ENCODE results near the gene ECD. TPM values are rescaled to one million over a fixed set of nuclear protein-coding genes. Genes with fewer than 3 reads are reported as not detected.

Gene ECD
- total RNA-seq, 1 donor from 2014 or later = 44.0 TPM

DNA sequence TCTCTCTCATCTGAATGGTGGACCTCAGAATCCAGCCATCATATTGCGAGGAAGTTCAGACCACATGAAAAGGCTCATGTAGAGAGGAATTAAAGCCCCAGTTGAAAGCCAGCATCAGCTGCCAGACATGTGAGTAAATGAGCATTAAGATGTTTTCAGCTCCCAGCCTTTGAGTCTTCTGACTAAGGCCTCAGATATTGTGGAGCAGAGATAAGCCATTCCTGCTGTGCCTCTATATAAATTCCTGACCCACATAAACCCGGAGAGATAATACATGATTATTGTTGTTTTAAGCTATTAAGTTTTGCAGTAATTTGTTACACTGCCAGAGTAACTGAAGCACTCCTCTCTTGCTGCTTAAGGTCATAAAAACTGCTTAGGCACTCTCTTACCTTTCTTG, 14.8 kb upstream of the ECD start:
- TF ChIP-seq EZH2phosphoT487 (IDR thresholded peaks at IDR 0.05) = no peak
- no peak for TF ChIP-seq CTCF (IDR thresholded peaks at IDR 0.05)
- TF ChIP-seq EZH2 (IDR thresholded peaks at IDR 0.05) = no peak
- no peak for DNase-seq (ENCODE audit: low spot score)
- Histone ChIP-seq H3K9ac (no peak overlapping the region), H3K9me3 (ENCODE audit: low read depth) (no peaks in the 10 kb centered on the region), H4K20me1 (ENCODE audit: low read depth) (no peaks in the 10 kb centered on the region), H3K27me3 (no peaks in the 10 kb centered on the region), H2AFZ (replicated peaks) (no peak overlapping the region), H3K4me3 (no peak overlapping the region), H3F3A (ENCODE audit: low read depth) (no peaks in the 10 kb centered on the region), H3K4me1 (no peaks in the 10 kb centered on the region), H3K4me2 (no peak overlapping the region), H3K27ac (no peak overlapping the region), H3K36me3 (peaks cover 9% of the 10 kb centered on the region), H3K79me2 (ENCODE audit: low read depth) (no peaks in the 10 kb centered on the region)
- no peak overlapping the region for H3K4me3 Mint-ChIP-seq
- peaks cover 3% of the 10 kb centered on the region for H3K4me1 Mint-ChIP-seq
- H3K27me3 Mint-ChIP-seq (ENCODE audit: insufficient read depth, low read depth) = peaks cover 1% of the 10 kb centered on the region
- no peaks in the 10 kb centered on the region for H3K9me3 Mint-ChIP-seq
- peaks cover 15% of the 10 kb centered on the region for H3K36me3 Mint-ChIP-seq
- H3K27ac Mint-ChIP-seq = no peak overlapping the region

- Mint-ChIP-seq H3K36me3 (peaks cover 2% of the 10 kb centered on the region), H3K4me3 (no peak overlapping the region), H3K27me3 (ENCODE audit: insufficient read depth, low read depth) (no peaks in the 10 kb centered on the region), H3K9me3 (no peaks in the 10 kb centered on the region), H3K4me1 (no peaks in the 10 kb centered on the region), H3K27ac (no peak overlapping the region)
- Histone ChIP-seq H3K27ac (no peak overlapping the region), H3K4me3 (no peak overlapping the region), H3K27me3 (no peaks in the 10 kb centered on the region), H2AFZ (replicated peaks) (no peak overlapping the region), H3K36me3 (no peaks in the 10 kb centered on the region), H3K9ac (no peak overlapping the region), H4K20me1 (ENCODE audit: low read depth) (no peaks in the 10 kb centered on the region), H3K79me2 (ENCODE audit: low read depth) (peaks cover 9% of the 10 kb centered on the region), H3F3A (ENCODE audit: low read depth) (no peaks in the 10 kb centered on the region), H3K9me3 (ENCODE audit: low read depth) (no peaks in the 10 kb centered on the region), H3K4me1 (no peaks in the 10 kb centered on the region), H3K4me2 (no peak overlapping the region)
- no peak for TF ChIP-seq EZH2phosphoT487 (IDR thresholded peaks at IDR 0.05)
- DNase-seq (ENCODE audit: low spot score) = no peak
These were observed 6.5 kb upstream of the ECD start for GRCh38 chr10:73174148-73174925.

DNA sequence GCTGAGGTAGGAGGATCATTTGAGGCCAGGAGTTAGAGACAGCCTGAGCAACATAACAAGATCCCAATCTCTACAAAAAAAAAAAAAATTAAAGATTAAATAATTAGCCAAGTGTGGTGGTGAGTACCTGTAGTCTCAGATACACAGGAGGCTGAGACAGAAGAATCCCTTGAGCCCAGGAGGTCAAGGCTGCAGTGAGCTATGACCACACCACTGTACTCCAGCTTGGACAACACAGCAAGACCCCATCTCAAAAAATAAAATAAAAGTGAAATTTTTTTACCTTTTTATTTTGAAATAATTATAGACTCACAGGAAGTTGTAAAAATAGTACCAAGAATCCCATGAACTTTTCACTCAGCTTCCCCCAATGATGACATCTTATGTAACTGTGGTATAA, 5.1 kb upstream of the ECD start:
- TF ChIP-seq EZH2 (IDR thresholded peaks at IDR 0.05) = no peak
- Histone ChIP-seq H3K9ac (no peak overlapping the region), H2AFZ (replicated peaks) (no peak overlapping the region), H3K27ac (no peak overlapping the region), H3K27me3 (no peaks in the 10 kb centered on the region), H3K9me3 (ENCODE audit: low read depth) (no peaks in the 10 kb centered on the region), H3K4me2 (no peak overlapping the region), H3F3A (ENCODE audit: low read depth) (peaks cover 11% of the 10 kb centered on the region), H3K79me2 (ENCODE audit: low read depth) (peaks cover 18% of the 10 kb centered on the region), H3K36me3 (no peaks in the 10 kb centered on the region), H3K4me1 (no peaks in the 10 kb centered on the region), H3K4me3 (no peak overlapping the region), H4K20me1 (ENCODE audit: low read depth) (no peaks in the 10 kb centered on the region)
- Mint-ChIP-seq H3K36me3 (peaks cover 5% of the 10 kb centered on the region), H3K27me3 (ENCODE audit: insufficient read depth, low read depth) (peaks cover under 1% of the 10 kb centered on the region), H3K9me3 (no peaks in the 10 kb centered on the region), H3K27ac (no peak overlapping the region), H3K4me3 (no peak overlapping the region), H3K4me1 (peaks cover 4% of the 10 kb centered on the region)
- DNase-seq (ENCODE audit: low spot score) = no peak

- peaks cover 2% of the 10 kb centered on the region for H3K27me3 Mint-ChIP-seq (ENCODE audit: insufficient read depth, low read depth)
- H4K20me1 ChIP-seq (ENCODE audit: low read depth) = no peaks in the 10 kb centered on the region
- H3K4me3 ChIP-seq = peak overlapping the region; percentile 84
- peaks cover 17% of the 10 kb centered on the region for H3F3A ChIP-seq (ENCODE audit: low read depth)
- TF ChIP-seq CTCF (IDR thresholded peaks at IDR 0.05) = no peak
- TF ChIP-seq EZH2phosphoT487 (IDR thresholded peaks at IDR 0.05) = no peak
- TF ChIP-seq EZH2 (IDR thresholded peaks at IDR 0.05) = no peak
- H2AFZ ChIP-seq (replicated peaks) = no peak overlapping the region
- no peaks in the 10 kb centered on the region for H3K9me3 Mint-ChIP-seq
- peaks cover 6% of the 10 kb centered on the region for H3K36me3 Mint-ChIP-seq
- H3K79me2 ChIP-seq (ENCODE audit: low read depth) = peaks cover 53% of the 10 kb centered on the region
- H3K27ac Mint-ChIP-seq = no peak overlapping the region
- no peak for DNase-seq (ENCODE audit: low spot score)
- peak overlapping the region; percentile 100 for H3K4me3 Mint-ChIP-seq
- no peaks in the 10 kb centered on the region for H3K9me3 ChIP-seq (ENCODE audit: low read depth)
- H3K4me1 ChIP-seq = peaks cover 6% of the 10 kb centered on the region
- no peak overlapping the region for H3K27ac ChIP-seq
- H3K9ac ChIP-seq = no peak overlapping the region
- peaks cover 15% of the 10 kb centered on the region for H3K4me1 Mint-ChIP-seq
- H3K36me3 ChIP-seq = no peaks in the 10 kb centered on the region
- no peaks in the 10 kb centered on the region for H3K27me3 ChIP-seq
- H3K4me2 ChIP-seq = peak overlapping the region; percentile 91
These were observed 1.5 kb upstream of the ECD start for GRCh38 chr10:73169320-73169719.

Data from neural progenitor cell (in vitro differentiated cells).